T-helper 1 cell treated with Interleukin-12 subunit alpha and Interleukin-12 subunit beta and Interleukin-4 antibody, amounts not matched to agents 30 μg/mL and 1 μg/mL, for 36 hours (primary cell): ENCODE measurements around the gene SLC6A9.

Source experiments
- H3K27ac Mint-ChIP-seq: one replicate; pipeline ENCODE4 v1.8.0; 2021; ENCODE audit warnings: mild to moderate bottlenecking, mixed read lengths
- H3K27me3 Mint-ChIP-seq: one replicate; pipeline ENCODE4 v1.8.0; 2021; ENCODE audit warnings: low read depth, mixed read lengths
- H3K36me3 Mint-ChIP-seq: one replicate; pipeline ENCODE4 v1.8.0; 2021; ENCODE audit warnings: low read depth, mixed read lengths
- H3K4me1 Mint-ChIP-seq: one replicate; pipeline ENCODE4 v1.8.0; 2021; ENCODE audit warnings: low read depth, mixed read lengths
- H3K4me3 Mint-ChIP-seq: one replicate; pipeline ENCODE4 v1.8.0; 2021; ENCODE audit warnings: mild to moderate bottlenecking, moderate library complexity, mixed read lengths
- H3K9me3 Mint-ChIP-seq: one replicate; pipeline ENCODE4 v1.8.0; 2021; ENCODE audit warnings: mixed read lengths

The SLC6A9 gene

GRCh38 chr1:43956234-43956633 lies 75.0 kb downstream of the SLC6A9 start:
- H3K27ac Mint-ChIP-seq: no peak overlapping the region
- H3K9me3 Mint-ChIP-seq: no peaks in the 10 kb centered on the region
- peaks cover 4% of the 10 kb centered on the region for H3K4me1 Mint-ChIP-seq
- no peaks in the 10 kb centered on the region for H3K27me3 Mint-ChIP-seq
- peaks cover 3% of the 10 kb centered on the region for H3K36me3 Mint-ChIP-seq
- no peak overlapping the region for H3K4me3 Mint-ChIP-seq

GRCh38 chr1:43954036-43954435 lies 77.2 kb downstream of the SLC6A9 start:
- Mint-ChIP-seq H3K4me1 (peaks cover 13% of the 10 kb centered on the region), H3K9me3 (no peaks in the 10 kb centered on the region), H3K4me3 (no peak overlapping the region), H3K36me3 (peaks cover 10% of the 10 kb centered on the region), H3K27ac (no peak overlapping the region), H3K27me3 (no peaks in the 10 kb centered on the region)

GRCh38 chr1:43953361-43953760 lies 77.9 kb downstream of the SLC6A9 start:
- H3K9me3 Mint-ChIP-seq: no peaks in the 10 kb centered on the region
- no peak overlapping the region for H3K4me3 Mint-ChIP-seq
- peaks cover 17% of the 10 kb centered on the region for H3K4me1 Mint-ChIP-seq
- no peak overlapping the region for H3K27ac Mint-ChIP-seq
- no peaks in the 10 kb centered on the region for H3K27me3 Mint-ChIP-seq
- H3K36me3 Mint-ChIP-seq: peaks cover 9% of the 10 kb centered on the region

GRCh38 chr1:43952731-43953346 lies 78.4 kb downstream of the SLC6A9 start:
- Mint-ChIP-seq H3K4me3 (no peak overlapping the region), H3K4me1 (peaks cover 22% of the 10 kb centered on the region), H3K27me3 (no peaks in the 10 kb centered on the region), H3K27ac (no peak overlapping the region), H3K36me3 (peaks cover 7% of the 10 kb centered on the region), H3K9me3 (no peaks in the 10 kb centered on the region)

- Mint-ChIP-seq H3K27me3 (no peaks in the 10 kb centered on the region), H3K4me3 (no peak overlapping the region), H3K4me1 (peaks cover 26% of the 10 kb centered on the region), H3K36me3 (peaks cover 7% of the 10 kb centered on the region), H3K9me3 (no peaks in the 10 kb centered on the region), H3K27ac (no peak overlapping the region)
Observed at GRCh38 chr1:43951021-43951985, 80.0 kb downstream of the SLC6A9 start.

DNA sequence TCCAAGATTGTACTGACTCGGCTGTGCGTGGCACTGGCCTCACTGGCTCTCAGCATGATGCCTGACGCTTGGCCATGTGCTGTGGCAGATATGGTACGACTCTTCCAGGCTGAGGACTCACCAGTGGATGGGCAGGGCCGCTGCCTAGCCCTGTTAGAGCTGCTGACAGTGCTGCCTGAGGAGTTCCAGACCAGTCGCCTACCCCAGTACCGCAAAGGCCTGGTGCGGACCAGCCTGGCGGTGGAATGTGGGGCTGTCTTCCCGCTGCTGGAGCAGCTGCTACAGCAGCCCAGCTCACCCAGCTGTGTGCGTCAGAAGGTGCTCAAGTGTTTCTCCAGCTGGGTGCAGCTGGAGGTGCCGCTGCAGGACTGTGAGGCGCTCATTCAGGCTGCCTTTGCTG lies 81.6 kb downstream of the SLC6A9 start:
- H3K4me1 Mint-ChIP-seq: peaks cover 40% of the 10 kb centered on the region
- H3K4me3 Mint-ChIP-seq: peak overlapping the region; percentile 1
- no peaks in the 10 kb centered on the region for H3K27me3 Mint-ChIP-seq
- H3K36me3 Mint-ChIP-seq: peaks cover 8% of the 10 kb centered on the region
- H3K9me3 Mint-ChIP-seq: no peaks in the 10 kb centered on the region
- H3K27ac Mint-ChIP-seq: no peak overlapping the region

GRCh38 chr1:43947874-43948437 lies 83.3 kb downstream of the SLC6A9 start:
- no peaks in the 10 kb centered on the region for H3K9me3 Mint-ChIP-seq
- peaks cover 11% of the 10 kb centered on the region for H3K36me3 Mint-ChIP-seq
- no peaks in the 10 kb centered on the region for H3K27me3 Mint-ChIP-seq
- peak overlapping the region; percentile 79 for H3K27ac Mint-ChIP-seq
- H3K4me3 Mint-ChIP-seq: peak overlapping the region; percentile 92
- peaks cover 47% of the 10 kb centered on the region for H3K4me1 Mint-ChIP-seq

DNA sequence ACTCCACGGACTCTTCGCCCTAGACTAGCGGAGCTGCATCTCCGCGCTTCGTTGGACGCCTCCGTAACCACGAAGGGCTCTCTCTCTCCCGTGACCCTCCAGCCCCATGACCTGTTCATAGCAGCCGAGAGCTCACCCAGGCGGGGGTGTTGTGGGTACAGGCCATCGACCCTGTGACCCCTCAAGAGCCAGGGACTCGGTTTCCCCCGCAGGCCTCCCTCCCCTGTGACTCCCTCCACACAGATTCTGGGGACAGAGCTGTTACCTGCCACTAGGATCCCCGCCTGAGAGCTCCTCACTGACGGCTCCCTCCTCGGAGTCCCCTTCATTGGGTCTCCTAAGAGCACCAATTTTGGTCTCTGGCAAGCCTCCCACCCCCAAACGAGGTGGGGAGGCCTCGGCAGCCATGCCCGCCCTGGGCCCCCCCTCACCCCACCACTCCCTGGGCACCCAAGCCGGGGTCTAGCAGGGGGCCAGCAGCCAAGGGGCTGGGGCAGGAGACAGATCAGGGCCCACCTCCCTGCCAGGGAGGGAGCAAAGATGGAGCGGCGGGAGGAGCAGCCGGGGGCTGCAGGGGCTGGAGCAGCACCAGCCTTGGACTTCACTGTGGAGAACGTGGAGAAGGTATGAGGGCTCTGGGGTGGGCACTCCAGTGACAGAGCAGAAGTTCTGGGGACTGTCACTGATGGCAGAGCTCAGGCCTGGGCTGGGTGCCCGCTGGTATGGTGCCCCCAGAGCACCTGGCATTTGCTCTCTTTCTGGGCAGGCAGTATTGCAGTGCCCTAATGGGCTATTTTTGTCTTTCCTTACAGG lies 84.0 kb downstream of the SLC6A9 start:
- Mint-ChIP-seq H3K4me1 (peaks cover 51% of the 10 kb centered on the region), H3K4me3 (peak overlapping the region; percentile 92), H3K27ac (peak overlapping the region; percentile 95), H3K36me3 (peaks cover 16% of the 10 kb centered on the region), H3K27me3 (no peaks in the 10 kb centered on the region), H3K9me3 (no peaks in the 10 kb centered on the region)
